Epithelial cell of alveolus of lung (primary cell): ENCODE data around the gene COL5A3. TPM values are rescaled to one million over a fixed set of nuclear protein-coding genes. Genes with fewer than 3 reads are reported as not detected.

Source experiments
- total RNA-seq: library from RNA; depleted of rRNA; stranded (reverse); fragments of >200 nt; gene quantifications from 2 replicates; pipeline ENCODE4 v1.2.1, GENCODE V29; 2015

Gene COL5A3
- total RNA-seq: 7.7 and 8.4 TPM in 2 replicates

GRCh38 chr19:10010247-10010691, at the start of gene COL5A3:
TSS of gene COL5A3 (minus strand) at chr19:10010504. CDS start at chr19:10010385, 119 bp downstream.

GRCh38 chr19:10013316-10013715, 3.0 kb upstream of the COL5A3 start, which contains the start of gene RDH8:
TSS of gene RDH8 (plus strand) at chr19:10013483. CDS start at chr19:10013498, 15 bp downstream.

GRCh38 chr19:9936326-9937000, 73.8 kb downstream of the COL5A3 start, which contains the start of gene OLFM2:
TSS of gene OLFM2 (minus strand) at chr19:9936515. CDS start at chr19:9936366, 149 bp downstream.

Other genes starting within 250 kb of the COL5A3 start
- gene ZNF846, start 241.8 kb downstream of the COL5A3 start, total RNA-seq: 5.4 and 5.7 TPM in 2 replicates
- gene FBXL12, start 191.4 kb downstream of the COL5A3 start, total RNA-seq: 18.2 and 30.8 TPM in 2 replicates
- 401 and 631 TPM in 2 replicates for gene UBL5, start 182.6 kb downstream of the COL5A3 start, total RNA-seq
- 109 and 156 TPM in 2 replicates for gene PIN1, start 175.2 kb downstream of the COL5A3 start, total RNA-seq
- gene OLFM2, start 74.0 kb downstream of the COL5A3 start, total RNA-seq: 2.8 and 25.9 TPM in 2 replicates
- not detected in 2 replicates for gene RDH8, start 3.0 kb upstream of the COL5A3 start, total RNA-seq
- 19.1 and 28.4 TPM in 2 replicates for gene SHFL, start 75.8 kb upstream of the COL5A3 start, total RNA-seq
- gene ANGPTL6, start 92.2 kb upstream of the COL5A3 start, total RNA-seq: 0.13 and 0.80 TPM in 2 replicates
- 37.5 and 38.7 TPM in 2 replicates for gene PPAN, start 95.9 kb upstream of the COL5A3 start, total RNA-seq
- 1.8 and 6.6 TPM in 2 replicates for gene P2RY11, start 101.2 kb upstream of the COL5A3 start, total RNA-seq
- 269 and 279 TPM in 2 replicates for gene EIF3G, start 109.4 kb upstream of the COL5A3 start, total RNA-seq
- 99.0 and 101 TPM in 2 replicates for gene DNMT1, start 184.4 kb upstream of the COL5A3 start, total RNA-seq
- gene S1PR2, start 220.8 kb upstream of the COL5A3 start, total RNA-seq: 21.7 and 69.8 TPM in 2 replicates
- gene MRPL4, start 241.7 kb upstream of the COL5A3 start, total RNA-seq: 93.2 and 98.0 TPM in 2 replicates